Measurements from ENCODE around the gene ZNRF1. TPM values are rescaled to one million over a fixed set of nuclear protein-coding genes. Genes with fewer than 3 reads are reported as not detected.
"Not testable (repeated sequence)": the region's sequence is repeated elsewhere in the genome, so short reads cannot be mapped to it uniquely, and the experiment has no call there.

ZNRF1 gene
- total and polyA plus RNA-seq, 2 donors (not counting 1 experiment from before 2014, with no cell fraction given) = 0.27 to 0.76 TPM

DNA sequence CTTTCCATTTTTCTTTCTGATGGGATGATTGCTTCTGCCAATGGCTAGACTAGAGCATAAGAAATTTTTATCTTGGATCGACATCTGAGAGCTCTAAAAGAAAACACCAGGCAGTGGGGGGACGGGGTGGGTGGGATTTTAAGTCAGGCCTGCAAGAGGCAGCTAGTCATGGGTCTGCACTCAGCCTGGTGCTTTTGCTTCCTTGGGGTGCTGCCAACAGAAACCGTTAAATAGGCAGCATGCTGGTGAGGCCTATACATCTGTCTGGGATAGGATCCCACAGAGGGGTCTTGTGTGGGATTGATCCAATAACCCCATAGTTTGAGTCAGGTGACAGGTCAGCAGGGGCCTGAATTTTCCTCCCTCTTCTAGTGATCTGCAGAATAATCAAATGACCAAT is 26.9 kb downstream of the ZNRF1 start:
- Histone ChIP-seq H3K9ac (ENCODE audit: low read length) (no peak overlapping the region), H3K4me3 (ENCODE audit: control extremely low read depth in 1 of 5, extremely low read depth in 1 of 5, insufficient read depth in 1 of 5, low read depth in 2 of 5, low read length in 4 of 5) (no peak overlapping the region), H3K79me2 (ENCODE audit: control insufficient read depth, insufficient read depth, low read length) (no peaks in the 10 kb centered on the region), H3K4me1 (ENCODE audit: control insufficient read depth in 2 of 2, insufficient read depth in 2 of 2, low read length in 2 of 2) (no peaks in the 10 kb centered on the region), H3K27ac (ENCODE audit: low read length in 2 of 2) (no peak overlapping the region), H4K20me1 (ENCODE audit: control insufficient read depth, insufficient read depth, low read length, poor library complexity, severe bottlenecking) (no peaks in the 10 kb centered on the region), H3K4me2 (replicated peaks; ENCODE audit: low read depth, low read length, poor library complexity, severe bottlenecking) (no peak overlapping the region), H2AFZ (ENCODE audit: insufficient read depth, low read depth, low read length, poor library complexity, severe bottlenecking) (no peak overlapping the region), H3K36me3 (replicated peaks in 1 of 2; ENCODE audit: control extremely low read depth in 1 of 2, control insufficient read depth in 1 of 2, extremely low read depth in 1 of 2, insufficient read depth in 2 of 2, low read length in 1 of 2) (no peaks in the 10 kb centered on the region), H3K9me3 (ENCODE audit: control extremely low read depth in 1 of 3, control insufficient read depth in 2 of 3, insufficient read depth in 1 of 3, low read length in 2 of 3) (peaks cover 3 to 11% (median 11%) of the 10 kb centered on the region in 3 donors), H3K27me3 (replicated peaks in 1 of 4; ENCODE audit: control extremely low read depth in 1 of 4, control insufficient read depth in 3 of 4, insufficient read depth in 4 of 4, low read length in 3 of 4) (no peaks in the 10 kb centered on the region)
- ChIA-PET POLR2A (no interaction called here), CTCF (no interaction called here)
- Mint-ChIP-seq H3K4me3 (no peak overlapping the region), H3K27ac (no peak overlapping the region), H3K9me3 (ENCODE audit: insufficient read depth) (no peaks in the 10 kb centered on the region), H3K27me3 (no peaks in the 10 kb centered on the region), H3K4me1 (peaks cover 8% of the 10 kb centered on the region)
- intact Hi-C loops (cut with micrococcal nuclease) = no loop called here
- ATAC-seq (ENCODE audit: low read depth) = no peak
- no peak for DNase-seq
- 53% methylated on average over 2 of the region's 3 CpGs for WGBS (ENCODE audit: insufficient coverage)
- TF ChIP-seq, protein P1, sequence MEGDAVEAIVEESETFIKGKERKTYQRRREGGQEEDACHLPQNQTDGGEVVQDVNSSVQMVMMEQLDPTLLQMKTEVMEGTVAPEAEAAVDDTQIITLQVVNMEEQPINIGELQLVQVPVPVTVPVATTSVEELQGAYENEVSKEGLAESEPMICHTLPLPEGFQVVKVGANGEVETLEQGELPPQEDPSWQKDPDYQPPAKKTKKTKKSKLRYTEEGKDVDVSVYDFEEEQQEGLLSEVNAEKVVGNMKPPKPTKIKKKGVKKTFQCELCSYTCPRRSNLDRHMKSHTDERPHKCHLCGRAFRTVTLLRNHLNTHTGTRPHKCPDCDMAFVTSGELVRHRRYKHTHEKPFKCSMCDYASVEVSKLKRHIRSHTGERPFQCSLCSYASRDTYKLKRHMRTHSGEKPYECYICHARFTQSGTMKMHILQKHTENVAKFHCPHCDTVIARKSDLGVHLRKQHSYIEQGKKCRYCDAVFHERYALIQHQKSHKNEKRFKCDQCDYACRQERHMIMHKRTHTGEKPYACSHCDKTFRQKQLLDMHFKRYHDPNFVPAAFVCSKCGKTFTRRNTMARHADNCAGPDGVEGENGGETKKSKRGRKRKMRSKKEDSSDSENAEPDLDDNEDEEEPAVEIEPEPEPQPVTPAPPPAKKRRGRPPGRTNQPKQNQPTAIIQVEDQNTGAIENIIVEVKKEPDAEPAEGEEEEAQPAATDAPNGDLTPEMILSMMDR (IDR thresholded peaks at IDR 0.05) = no peak
- TF ChIP-seq EZH2 (IDR thresholded peaks at IDR 0.05; ENCODE audit: borderline replicate concordance, insufficient read depth, low read depth, low read length, poor library complexity, severe bottlenecking) = no peak

DNA sequence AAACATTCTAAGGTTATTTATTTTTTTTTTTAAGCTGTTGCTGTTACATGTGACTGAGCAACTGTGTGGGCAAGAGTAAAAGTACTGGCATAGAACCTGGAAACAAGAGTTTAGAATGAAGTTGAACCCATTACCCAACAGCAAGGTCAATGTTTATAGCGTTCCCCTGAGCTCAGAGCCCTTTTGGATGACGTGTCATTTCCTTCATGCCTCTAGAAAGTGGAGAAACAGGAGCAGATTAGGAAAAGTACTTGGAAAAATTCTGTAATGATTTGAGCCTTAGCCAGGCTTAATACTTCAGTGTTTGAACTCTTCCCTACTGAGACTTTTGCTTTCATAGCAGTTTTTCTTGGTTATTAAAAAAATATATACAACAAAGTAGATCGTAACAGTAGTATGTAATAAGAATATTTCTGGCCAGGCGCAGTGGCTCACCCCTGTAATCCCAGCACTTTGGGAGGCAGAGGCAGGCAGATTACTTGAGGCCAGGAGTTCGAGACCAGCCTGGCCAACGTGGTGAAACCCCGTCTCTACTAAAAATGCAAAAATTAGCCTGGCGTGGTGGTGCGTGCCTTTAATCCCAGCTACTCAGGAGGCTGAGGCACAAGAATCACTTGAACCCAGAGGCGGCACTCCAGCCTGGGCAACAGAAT is 27.5 kb downstream of the ZNRF1 start:
- H3K27me3 Mint-ChIP-seq; H3K27ac Mint-ChIP-seq; H3K9me3 Mint-ChIP-seq (ENCODE audit: insufficient read depth); H2AFZ ChIP-seq (ENCODE audit: insufficient read depth, low read depth, low read length, poor library complexity, severe bottlenecking); H3K79me2 ChIP-seq (ENCODE audit: control insufficient read depth, insufficient read depth, low read length); H3K4me1 ChIP-seq (ENCODE audit: control insufficient read depth in 2 of 2, insufficient read depth in 2 of 2, low read length in 2 of 2); H3K9ac ChIP-seq (ENCODE audit: low read length); POLR2A ChIA-PET; intact Hi-C loops (cut with micrococcal nuclease); H3K36me3 ChIP-seq (replicated peaks in 1 of 2; ENCODE audit: control extremely low read depth in 1 of 2, control insufficient read depth in 1 of 2, extremely low read depth in 1 of 2, insufficient read depth in 2 of 2, low read length in 1 of 2); DNase-seq; CTCF ChIA-PET; H4K20me1 ChIP-seq (ENCODE audit: control insufficient read depth, insufficient read depth, low read length, poor library complexity, severe bottlenecking); H3K4me3 ChIP-seq (ENCODE audit: control extremely low read depth in 1 of 5, extremely low read depth in 1 of 5, insufficient read depth in 1 of 5, low read depth in 2 of 5, low read length in 4 of 5); H3K4me1 Mint-ChIP-seq; ATAC-seq (ENCODE audit: low read depth); H3K27ac ChIP-seq (ENCODE audit: low read length in 2 of 2); H3K4me2 ChIP-seq (replicated peaks; ENCODE audit: low read depth, low read length, poor library complexity, severe bottlenecking); H3K27me3 ChIP-seq (replicated peaks in 1 of 4; ENCODE audit: control extremely low read depth in 1 of 4, control insufficient read depth in 3 of 4, insufficient read depth in 4 of 4, low read length in 3 of 4); H3K4me3 Mint-ChIP-seq; H3K9me3 ChIP-seq (ENCODE audit: control extremely low read depth in 1 of 3, control insufficient read depth in 2 of 3, insufficient read depth in 1 of 3, low read length in 2 of 3): not testable (repeated sequence)
- WGBS (ENCODE audit: insufficient coverage) = 94% methylated on average over 4 of the region's 10 CpGs

Data from B cell (primary cell).